GM12878 (cell line): ENCODE data around the gene PKN3. TPM values are rescaled to one million over a fixed set of nuclear protein-coding genes. Genes with fewer than 3 reads are reported as not detected.

Experiments
- BHLHE40 ChIP-seq, 2 experiments: fragments of 450-650 bp in 1 of 2; IDR thresholded peaks; 2 replicates each; pipeline ENCODE4 v1.6.1; 2011 to 2017; ENCODE audit warnings: low read depth in 2 of 2, borderline replicate concordance in 1 of 2, improper control_type of control experiment in 1 of 2, low read length in 1 of 2, mild to moderate bottlenecking in 1 of 2
- BRCA1 ChIP-seq: IDR thresholded peaks from 2 replicates; pipeline ENCODE4 v1.6.1; 2011; ENCODE audit warnings: low read depth, low read length, improper control_type of control experiment
- CBX5 ChIP-seq: sonication (generic); IDR thresholded peaks from 2 replicates; pipeline ENCODE4 v1.6.1; 2016; ENCODE audit warnings: low read depth, moderate library complexity, mild to moderate bottlenecking, inconsistent platforms
- FOS ChIP-seq: IDR thresholded peaks from 3 replicates; pipeline ENCODE4 v1.6.1; 2011; ENCODE audit warnings: borderline replicate concordance; ENCODE audit not compliant: insufficient read length; ENCODE audit errors: extremely low read depth
- GATAD2B ChIP-seq: fragments of 450-650 bp; conservative IDR thresholded peaks from 2 replicates; pipeline ENCODE4 v1.6.1; 2017; ENCODE audit warnings: low read depth, mild to moderate bottlenecking, moderate library complexity
- HDAC2 ChIP-seq: fragments of 200-600 bp; sonication (generic); IDR thresholded peaks from 2 replicates; pipeline ENCODE4 v1.6.1; 2017
- HDAC6 ChIP-seq: fragments of 200-600 bp; sonication (generic); IDR thresholded peaks from one replicate; pipeline ENCODE4 v1.8.0; 2017; ENCODE audit warnings: antibody characterized with exemption; ENCODE audit not compliant: unreplicated experiment
- JUNB ChIP-seq: IDR thresholded peaks from 2 replicates; pipeline ENCODE4 v1.6.1; 2016; ENCODE audit warnings: antibody characterized with exemption, mild to moderate bottlenecking
- KAT2A ChIP-seq: conservative IDR thresholded peaks from 2 replicates; pipeline ENCODE4 v1.6.1; 2011; ENCODE audit warnings: low read depth, low read length; ENCODE audit not compliant: control insufficient read depth
- MEF2B ChIP-seq: fragments of 450-650 bp; IDR thresholded peaks from 2 replicates; pipeline ENCODE4 v1.6.1; 2018; ENCODE audit warnings: mild to moderate bottlenecking, moderate library complexity; ENCODE audit not compliant: partially characterized antibody, poor library complexity, severe bottlenecking
- MYB ChIP-seq: fragments of 150-350 bp; IDR thresholded peaks from 2 replicates; pipeline ENCODE4 v1.6.1; 2014; ENCODE audit warnings: mild to moderate bottlenecking, low read depth, low read length, borderline replicate concordance
- NR2C1 ChIP-seq: fragments of 450-650 bp; IDR thresholded peaks from 2 replicates; pipeline ENCODE4 v1.6.1; 2017; ENCODE audit warnings: antibody characterized with exemption, mild to moderate bottlenecking, moderate library complexity
- NR2C2 ChIP-seq: IDR thresholded peaks from 2 replicates; pipeline ENCODE4 v1.6.1; 2011; ENCODE audit warnings: borderline replicate concordance, low read depth; ENCODE audit not compliant: control insufficient read depth, insufficient read length
- NRF1 ChIP-seq: conservative IDR thresholded peaks from 2 replicates; pipeline ENCODE4 v1.6.1; 2011; ENCODE audit warnings: mild to moderate bottlenecking, low read depth, low read length, improper control_type of control experiment
- RBBP5 ChIP-seq: fragments of 200-600 bp; sonication (generic); conservative IDR thresholded peaks from 2 replicates; pipeline ENCODE4 v1.6.1; 2016
- RCOR1 ChIP-seq: conservative IDR thresholded peaks from 2 replicates; pipeline ENCODE4 v1.6.1; 2012; ENCODE audit warnings: low read depth, low read length, improper control_type of control experiment
- RUNX3 ChIP-seq: IDR thresholded peaks from 2 replicates; pipeline ENCODE4 v1.6.1; 2012; ENCODE audit warnings: low read length, inconsistent platforms
- SIX5 ChIP-seq: IDR thresholded peaks from 2 replicates; pipeline ENCODE4 v1.6.1; 2011; ENCODE audit warnings: mild to moderate bottlenecking, low read depth, low read length, moderate library complexity; ENCODE audit not compliant: severe bottlenecking
- SMARCA5 ChIP-seq: fragments of 450-650 bp; IDR thresholded peaks from 2 replicates; pipeline ENCODE4 v1.6.1; 2017; ENCODE audit warnings: mild to moderate bottlenecking
- SPI1 ChIP-seq: IDR thresholded peaks from 2 replicates; pipeline ENCODE4 v1.6.1; 2011; ENCODE audit warnings: low read depth, mild to moderate bottlenecking, low read length, moderate library complexity, borderline replicate concordance; ENCODE audit not compliant: insufficient read depth
- SREBF2 ChIP-seq: IDR thresholded peaks from 2 replicates; pipeline ENCODE4 v1.6.1; 2012; ENCODE audit warnings: mild to moderate bottlenecking, low read length
- TAF1 ChIP-seq: IDR thresholded peaks from 2 replicates; pipeline ENCODE4 v1.6.1; 2011; ENCODE audit warnings: mild to moderate bottlenecking, low read depth, low read length, borderline replicate concordance
- TCF3 ChIP-seq: IDR thresholded peaks from 2 replicates; pipeline ENCODE4 v1.6.1; 2012; ENCODE audit warnings: low read depth, mild to moderate bottlenecking, low read length, borderline replicate concordance; ENCODE audit not compliant: insufficient read depth
- USF2 ChIP-seq: IDR thresholded peaks from 2 replicates; pipeline ENCODE4 v1.6.1; 2011; ENCODE audit warnings: low read depth, low read length, improper control_type of control experiment, borderline replicate concordance
- YBX1 ChIP-seq: fragments of 450-650 bp; IDR thresholded peaks from 2 replicates; pipeline ENCODE4 v1.6.1; 2016; ENCODE audit warnings: antibody characterized with exemption
- ZNF207 ChIP-seq: fragments of 450-650 bp; IDR thresholded peaks from 2 replicates; pipeline ENCODE4 v1.6.1; 2014; ENCODE audit warnings: antibody characterized with exemption, mild to moderate bottlenecking, borderline replicate concordance
- polyA plus RNA-seq, 11 experiments: library from polyadenylated mRNA; depleted of rRNA in 4 of 11; unstranded in 6 of 11; stranded (reverse) in 5 of 11; fragments of >200 nt; fragmentation: Nextera tagmentation in 4 of 11; fragmentation: Illumina TruSeq in 1 of 11; extraction: Ambion mirVana in 4 of 11; extraction: Trizol in 1 of 11; gene quantifications; 1 replicate in 1 of 11; 2 replicates in 10 of 11; pipeline versions ENCODE4 v1.2.1 to v1.2.3, GENCODE V29; 2011 to 2016; ENCODE audit warnings: inconsistent platforms in 2 of 11, missing spikeins in 2 of 11, low read depth in 1 of 11
- total RNA-seq, 4 experiments: library from RNA; depleted of rRNA in 3 of 4; stranded (reverse); fragments of >200 nt in 3 of 4; fragmentation: Illumina TruSeq in 1 of 4; extraction: Trizol in 1 of 4; gene quantifications; 2 replicates each; pipeline versions ENCODE4 v1.2.1 to v1.2.3, GENCODE V29; 2013 to 2021
- TF ChIP-seq, protein P1 (sequence below): fragments of 450-650 bp; IDR thresholded peaks from 2 replicates; pipeline ENCODE4 v1.6.1; 2017; ENCODE audit warnings: low read depth, mild to moderate bottlenecking, moderate library complexity
- TF ChIP-seq, protein P2 (sequence below): IDR thresholded peaks from 2 replicates; pipeline ENCODE4 v1.6.1; 2011; ENCODE audit warnings: mild to moderate bottlenecking, low read depth, low read length, moderate library complexity; ENCODE audit not compliant: insufficient replicate concordance

PKN3 gene
- total and polyA plus RNA-seq, 10 of the 15 experiments (the other 5 are each of a cell fraction or from before 2014, with no cell fraction given): 0.35 to 11.0 (median 3.3) TPM

GRCh38 chr9:128723866-128724743 is 21.8 kb downstream of the PKN3 start, which contains the start of gene ZDHHC12 (continued):
- 0 out of 2 replicates have a peak, but pooled peaks have one; percentile 10 for TF ChIP-seq RCOR1
- no peak for TF ChIP-seq RBBP5
- TF ChIP-seq GATAD2B: peak; percentile 61; the same call in 1 of the 2 replicates
- no peak for TF ChIP-seq USF2
- TF ChIP-seq TCF3: no peak; the same call in 1 of the 2 replicates
- peak in 1 of 2 experiments; percentile 8; a peak in 1 of 4 replicates for TF ChIP-seq BHLHE40 (IDR thresholded peaks at IDR 0.05; ENCODE audit: borderline replicate concordance in 1 of 2, low read depth in 2 of 2, low read length in 1 of 2)
- peak; percentile 80 for TF ChIP-seq NRF1
- peak; percentile 47 for TF ChIP-seq FOS
- TF ChIP-seq, protein P1, sequence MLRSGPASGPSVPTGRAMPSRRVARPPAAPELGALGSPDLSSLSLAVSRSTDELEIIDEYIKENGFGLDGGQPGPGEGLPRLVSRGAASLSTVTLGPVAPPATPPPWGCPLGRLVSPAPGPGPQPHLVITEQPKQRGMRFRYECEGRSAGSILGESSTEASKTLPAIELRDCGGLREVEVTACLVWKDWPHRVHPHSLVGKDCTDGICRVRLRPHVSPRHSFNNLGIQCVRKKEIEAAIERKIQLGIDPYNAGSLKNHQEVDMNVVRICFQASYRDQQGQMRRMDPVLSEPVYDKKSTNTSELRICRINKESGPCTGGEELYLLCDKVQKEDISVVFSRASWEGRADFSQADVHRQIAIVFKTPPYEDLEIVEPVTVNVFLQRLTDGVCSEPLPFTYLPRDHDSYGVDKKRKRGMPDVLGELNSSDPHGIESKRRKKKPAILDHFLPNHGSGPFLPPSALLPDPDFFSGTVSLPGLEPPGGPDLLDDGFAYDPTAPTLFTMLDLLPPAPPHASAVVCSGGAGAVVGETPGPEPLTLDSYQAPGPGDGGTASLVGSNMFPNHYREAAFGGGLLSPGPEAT: peak; percentile 43
- TF ChIP-seq KAT2A: no peak
- TF ChIP-seq NR2C2: no peak
- TF ChIP-seq SREBF2: no peak
- no peak for TF ChIP-seq JUNB
- TF ChIP-seq MYB: no peak
- peak; percentile 82; the same call in 1 of the 2 replicates for TF ChIP-seq TAF1
- no peak for TF ChIP-seq NR2C1
- peak; percentile 27; the same call in 1 of the 2 replicates for TF ChIP-seq ZNF207
- TF ChIP-seq SPI1: no peak
- TF ChIP-seq, protein P2, sequence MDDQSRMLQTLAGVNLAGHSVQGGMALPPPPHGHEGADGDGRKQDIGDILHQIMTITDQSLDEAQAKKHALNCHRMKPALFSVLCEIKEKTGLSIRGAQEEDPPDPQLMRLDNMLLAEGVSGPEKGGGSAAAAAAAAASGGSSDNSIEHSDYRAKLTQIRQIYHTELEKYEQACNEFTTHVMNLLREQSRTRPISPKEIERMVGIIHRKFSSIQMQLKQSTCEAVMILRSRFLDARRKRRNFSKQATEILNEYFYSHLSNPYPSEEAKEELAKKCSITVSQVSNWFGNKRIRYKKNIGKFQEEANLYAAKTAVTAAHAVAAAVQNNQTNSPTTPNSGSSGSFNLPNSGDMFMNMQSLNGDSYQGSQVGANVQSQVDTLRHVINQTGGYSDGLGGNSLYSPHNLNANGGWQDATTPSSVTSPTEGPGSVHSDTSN: peak; percentile 24
- peak; percentile 100 for TF ChIP-seq SMARCA5
- TF ChIP-seq HDAC6: peak; percentile 29
- TF ChIP-seq MEF2B: no peak
- no peak for TF ChIP-seq BRCA1
- TF ChIP-seq YBX1: no peak
- TF ChIP-seq CBX5: no peak
- 0 out of 2 replicates have a peak, but pooled peaks have one; percentile 2 for TF ChIP-seq RUNX3
- TF ChIP-seq SIX5: no peak
- TF ChIP-seq HDAC2: no peak
